ENCODE results near the gene UBIAD1.
"Not testable (repeated sequence)": the region's sequence is repeated elsewhere in the genome, so short reads cannot be mapped to it uniquely, and the experiment has no call there.

Gene UBIAD1, protein sequence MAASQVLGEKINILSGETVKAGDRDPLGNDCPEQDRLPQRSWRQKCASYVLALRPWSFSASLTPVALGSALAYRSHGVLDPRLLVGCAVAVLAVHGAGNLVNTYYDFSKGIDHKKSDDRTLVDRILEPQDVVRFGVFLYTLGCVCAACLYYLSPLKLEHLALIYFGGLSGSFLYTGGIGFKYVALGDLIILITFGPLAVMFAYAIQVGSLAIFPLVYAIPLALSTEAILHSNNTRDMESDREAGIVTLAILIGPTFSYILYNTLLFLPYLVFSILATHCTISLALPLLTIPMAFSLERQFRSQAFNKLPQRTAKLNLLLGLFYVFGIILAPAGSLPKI

DNA sequence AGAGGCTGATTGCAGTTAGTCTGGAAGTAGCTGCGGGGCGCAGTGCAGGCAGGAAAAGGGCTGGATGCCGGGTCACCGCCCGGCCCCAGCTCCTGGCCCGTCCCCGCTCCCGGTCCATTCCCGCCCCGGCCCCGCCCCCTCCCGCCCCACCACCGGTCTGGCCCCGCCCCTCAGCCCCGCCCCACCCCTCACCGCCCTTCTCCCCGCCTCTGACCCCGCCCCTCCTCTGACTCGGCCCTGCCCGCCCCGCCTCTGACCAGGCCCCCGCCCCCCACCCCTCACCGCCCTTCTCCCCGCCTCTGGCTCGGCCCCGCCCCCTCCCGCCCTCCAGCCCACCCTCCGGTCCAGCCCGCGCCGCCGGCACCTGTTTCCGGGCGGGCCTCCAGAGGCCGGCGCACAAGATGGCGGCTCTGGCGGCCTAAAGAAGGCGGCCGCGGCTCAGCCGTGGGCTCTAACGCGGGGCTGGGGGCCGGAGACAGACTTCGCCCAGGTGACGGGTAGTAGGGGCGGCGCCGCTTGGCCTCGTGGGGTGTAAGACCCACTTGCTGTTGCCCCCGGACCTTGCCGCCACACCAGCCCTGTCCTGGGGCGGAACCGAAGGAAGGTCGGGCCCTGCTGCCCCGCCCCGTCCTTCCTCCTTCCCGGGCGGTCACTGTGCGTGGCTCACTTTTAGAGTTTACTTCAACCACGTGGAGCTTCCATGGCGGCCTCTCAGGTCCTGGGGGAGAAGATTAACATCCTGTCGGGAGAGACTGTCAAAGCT, at the start of gene UBIAD1:
TSS of gene UBIAD1 (plus strand) at position 367 of the 763 bp plus-strand sequence. CDS start at position 701, 334 bp downstream.
- DNase-seq (ENCODE audit: low spot score), result peak; percentile 97

DNA sequence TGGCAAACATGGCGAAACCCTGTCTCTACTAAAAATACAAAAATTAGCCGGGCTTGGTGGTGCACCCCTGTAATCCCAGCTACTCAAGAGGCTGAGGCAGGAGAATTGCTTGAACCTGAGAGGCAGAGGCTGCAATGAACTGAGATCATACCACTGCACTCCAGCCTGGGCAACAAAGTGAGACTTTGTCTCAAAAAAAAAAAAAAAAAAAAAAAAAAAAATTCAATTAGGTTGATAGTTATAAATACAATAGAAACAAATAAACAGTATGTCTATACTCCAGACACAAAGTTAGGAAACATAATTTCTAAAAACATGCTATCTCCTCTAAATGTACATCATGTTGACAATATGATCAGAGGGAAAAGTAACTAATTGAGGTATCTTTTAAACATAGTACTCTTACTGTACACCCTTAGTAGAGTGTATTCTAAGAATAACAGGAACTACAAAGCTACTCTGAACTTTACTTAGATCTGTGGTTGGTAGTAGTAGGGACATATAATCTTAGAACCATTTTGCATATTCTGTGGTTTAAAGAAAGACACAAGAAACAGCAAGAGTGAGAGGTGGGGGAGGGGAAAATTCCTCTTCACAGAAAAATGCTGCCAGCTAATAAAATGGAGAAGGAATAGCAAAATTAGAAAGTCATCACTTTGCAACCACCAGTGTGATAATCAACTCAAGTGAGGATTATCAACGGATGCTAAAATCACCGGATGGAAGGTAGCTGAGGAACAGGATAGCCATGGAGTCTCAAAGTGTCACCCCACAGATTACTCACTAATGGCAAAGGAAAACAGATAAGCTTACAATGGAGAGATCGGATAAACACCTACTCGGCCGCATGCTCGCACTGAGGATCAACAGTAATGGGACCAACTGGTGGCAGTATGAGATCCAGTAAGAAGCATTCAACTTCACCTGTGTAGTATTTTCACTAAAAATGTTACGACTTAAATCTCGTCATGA, 45.6 kb upstream of the UBIAD1 start:
- no peak for DNase-seq (ENCODE audit: low spot score)

DNA sequence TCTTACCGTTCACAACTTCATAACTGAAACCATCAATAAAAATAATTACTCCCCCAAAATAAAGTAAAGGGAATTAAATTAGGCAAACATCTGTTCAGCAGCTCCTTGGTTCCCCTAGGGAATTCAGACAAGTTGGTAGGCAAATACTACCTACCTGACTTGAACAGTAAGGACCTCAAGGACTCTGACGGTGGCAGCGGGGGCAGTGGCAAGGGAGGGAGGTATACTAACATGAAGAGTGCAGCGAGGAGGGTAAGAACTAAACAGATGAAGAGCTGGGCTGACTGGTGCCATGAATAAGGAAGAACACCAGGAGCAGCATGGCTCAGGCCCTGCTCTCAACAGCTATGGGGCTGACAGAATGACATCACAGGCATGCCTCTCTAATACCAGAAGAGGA, 43.8 kb upstream of the UBIAD1 start:
- no peak for DNase-seq (ENCODE audit: low spot score)

DNA sequence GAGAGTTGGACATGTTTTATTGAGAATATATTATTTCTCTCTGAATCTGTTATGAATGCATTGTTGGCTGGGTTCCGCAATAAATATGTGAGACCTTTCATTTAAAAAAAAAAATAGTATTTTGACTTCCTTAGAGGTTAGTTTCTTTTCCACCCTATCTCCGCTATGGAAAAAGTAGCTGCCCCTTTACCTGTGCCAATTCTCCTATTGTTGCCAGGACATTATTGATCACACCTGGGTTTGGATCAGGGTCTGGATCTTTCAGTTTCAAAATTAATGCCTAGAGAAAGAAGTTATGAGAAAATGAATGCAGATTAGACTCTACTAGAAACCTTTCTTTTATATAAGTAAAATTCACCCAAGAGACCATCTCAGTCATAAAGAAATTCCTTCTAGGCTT, 39.8 kb upstream of the UBIAD1 start:
- no peak for DNase-seq (ENCODE audit: low spot score)

DNA sequence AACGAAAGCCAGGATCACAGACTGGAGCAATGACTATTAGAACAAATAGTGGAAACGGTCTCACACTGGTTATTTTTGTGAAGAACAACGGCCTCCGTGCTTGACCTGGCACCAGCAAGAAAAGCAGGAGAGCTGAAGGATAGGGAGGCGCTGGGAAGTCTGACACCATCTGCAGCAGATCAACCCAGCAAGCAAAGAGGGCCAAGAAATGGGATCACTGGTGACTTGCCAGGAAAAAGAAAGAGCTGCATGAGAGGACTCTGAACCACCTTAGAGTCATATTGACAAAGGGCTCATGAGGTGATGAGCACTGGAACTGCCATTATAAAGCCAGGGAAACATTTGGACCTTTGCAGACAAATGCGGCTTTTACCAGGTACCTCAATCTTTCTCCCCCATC, 35.6 kb upstream of the UBIAD1 start:
- no peak for DNase-seq (ENCODE audit: low spot score)

DNA sequence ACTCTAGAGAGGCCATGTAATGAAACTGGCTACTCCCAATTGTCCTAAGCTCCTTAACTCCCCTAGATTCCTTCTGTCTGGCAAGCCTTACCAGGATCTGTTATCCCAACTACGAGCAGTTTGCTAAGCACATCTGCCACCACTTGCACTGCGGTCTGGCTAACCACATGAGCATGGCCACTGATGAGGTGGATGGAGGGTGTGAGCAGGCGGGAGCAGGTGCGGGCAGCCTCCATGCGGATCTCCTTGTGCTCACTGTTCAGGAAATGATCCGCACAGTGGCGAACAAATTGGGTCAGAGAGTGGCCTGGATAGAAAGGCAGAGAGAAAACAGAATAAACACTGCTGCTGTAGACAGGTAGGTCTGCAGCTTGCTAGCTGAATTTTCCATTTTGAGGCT, 34.7 kb upstream of the UBIAD1 start:
- no peak for DNase-seq (ENCODE audit: low spot score)

DNA sequence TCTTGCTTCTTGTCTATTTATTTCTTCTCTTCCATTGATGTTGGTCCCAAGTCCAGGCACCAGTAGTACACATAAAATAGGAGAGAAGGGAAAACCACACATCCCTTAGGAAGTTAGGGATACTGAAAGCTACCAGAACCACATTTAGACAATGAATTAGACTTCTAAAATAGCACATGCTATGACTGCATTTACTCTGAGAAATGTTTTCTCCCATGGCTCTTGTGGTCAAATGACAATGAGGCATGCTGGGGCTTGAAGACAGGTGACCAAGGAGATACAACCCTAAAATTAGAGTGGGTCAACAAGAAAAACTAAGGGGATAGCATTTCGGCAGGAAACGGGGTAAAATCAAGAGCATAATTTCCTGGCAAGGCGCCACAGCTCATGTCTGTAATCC, 27.8 kb upstream of the UBIAD1 start:
- no peak for DNase-seq (ENCODE audit: low spot score)

DNA sequence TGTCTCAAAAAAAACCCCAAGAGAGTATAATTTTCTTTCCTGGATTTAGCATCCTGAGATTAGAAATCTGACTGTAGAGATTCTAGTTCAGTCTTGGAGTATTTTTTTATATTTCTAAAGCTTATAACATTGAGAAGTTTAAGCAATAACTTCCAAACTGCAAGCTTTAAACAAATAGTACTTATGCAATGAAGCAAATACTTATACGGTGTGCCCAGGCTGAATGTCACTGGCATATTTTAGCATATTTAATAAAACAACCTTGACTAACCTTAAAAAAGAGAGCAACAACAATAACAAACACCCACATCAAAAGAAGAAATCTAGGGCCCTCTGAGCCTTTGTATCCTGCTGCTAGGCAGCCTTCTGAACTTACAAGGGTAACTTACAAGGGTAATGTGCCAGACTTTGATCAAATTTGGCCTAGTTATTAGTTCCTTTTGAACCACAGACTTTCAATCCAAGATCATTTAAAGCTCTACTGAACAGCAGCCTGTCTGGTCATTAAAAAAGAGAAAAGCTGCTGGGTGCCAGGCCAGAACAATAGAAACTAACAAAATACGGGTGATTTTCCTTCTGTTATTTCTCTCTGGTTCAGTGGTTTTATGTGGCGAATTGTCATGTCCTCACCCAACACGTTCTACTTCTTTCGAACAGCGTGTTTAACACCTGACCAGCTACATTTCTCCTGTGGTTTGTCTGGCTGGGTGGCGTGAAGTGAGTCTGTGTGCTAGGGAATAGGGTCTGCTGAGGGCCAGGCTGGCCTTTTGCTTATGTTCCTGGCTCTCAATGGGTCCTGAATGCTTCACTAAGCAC, 26.9 kb upstream of the UBIAD1 start:
- DNase-seq (ENCODE audit: low spot score), result no peak

DNA sequence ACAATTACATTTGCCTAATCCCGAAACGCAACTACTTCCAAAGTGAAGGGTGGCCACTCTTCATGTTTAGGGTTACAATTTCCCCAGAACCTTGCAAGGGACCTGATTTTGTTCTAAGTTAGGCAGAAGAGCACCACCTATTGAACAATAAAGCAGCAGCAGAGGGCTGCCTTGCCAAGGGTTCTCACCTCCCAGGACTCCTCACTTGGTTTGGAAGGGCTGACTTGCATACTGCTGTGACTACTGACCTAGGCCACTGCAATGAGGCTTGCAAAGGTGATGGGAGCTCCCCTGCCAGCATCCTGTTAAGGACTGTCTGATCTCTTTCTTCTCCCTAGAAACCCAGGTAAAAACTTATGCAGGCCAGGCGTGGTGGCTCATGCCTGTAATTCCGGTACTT, 24.8 kb upstream of the UBIAD1 start:
- DNase-seq (ENCODE audit: low spot score), result no peak

DNA sequence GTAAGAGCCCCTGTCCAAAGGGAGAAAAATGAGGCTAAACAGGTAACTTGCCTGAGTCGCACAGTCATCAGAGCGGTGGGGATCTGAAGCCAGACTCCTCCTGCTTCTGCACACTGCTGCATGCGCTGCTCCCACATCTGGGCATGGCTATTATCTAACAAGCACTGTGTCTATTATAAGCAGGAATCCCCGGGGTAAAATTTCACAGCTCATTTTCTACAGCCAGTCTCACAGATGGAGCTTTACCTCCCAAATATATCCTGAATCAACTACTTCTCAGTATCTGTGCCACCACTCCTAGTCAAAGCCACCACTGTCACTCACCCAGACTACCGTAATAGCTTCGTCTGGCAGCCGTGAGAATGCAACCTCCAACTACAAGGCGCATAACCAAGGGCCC, 20.5 kb upstream of the UBIAD1 start:
- DNase-seq (ENCODE audit: low spot score), result no peak

DNA sequence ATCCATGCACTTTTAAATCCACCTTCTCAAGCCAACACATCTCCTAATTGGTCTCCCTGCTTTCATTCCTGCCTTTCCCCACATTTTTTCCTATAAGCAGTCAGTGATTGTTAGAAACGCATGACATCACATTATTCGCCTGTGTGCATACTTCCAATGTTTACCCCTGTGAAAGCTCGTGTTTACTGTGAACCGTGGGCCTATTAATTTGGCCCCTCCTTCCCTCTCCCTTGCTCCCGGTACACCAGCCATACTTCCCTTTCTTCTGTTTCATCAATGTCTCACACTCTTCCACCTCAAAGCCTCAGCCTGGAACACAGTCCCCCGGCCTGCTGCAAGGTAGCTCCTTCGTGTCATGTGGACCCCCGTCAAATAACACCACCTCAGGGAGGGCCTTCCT, 19.8 kb upstream of the UBIAD1 start:
- DNase-seq (ENCODE audit: low spot score), result no peak

DNA sequence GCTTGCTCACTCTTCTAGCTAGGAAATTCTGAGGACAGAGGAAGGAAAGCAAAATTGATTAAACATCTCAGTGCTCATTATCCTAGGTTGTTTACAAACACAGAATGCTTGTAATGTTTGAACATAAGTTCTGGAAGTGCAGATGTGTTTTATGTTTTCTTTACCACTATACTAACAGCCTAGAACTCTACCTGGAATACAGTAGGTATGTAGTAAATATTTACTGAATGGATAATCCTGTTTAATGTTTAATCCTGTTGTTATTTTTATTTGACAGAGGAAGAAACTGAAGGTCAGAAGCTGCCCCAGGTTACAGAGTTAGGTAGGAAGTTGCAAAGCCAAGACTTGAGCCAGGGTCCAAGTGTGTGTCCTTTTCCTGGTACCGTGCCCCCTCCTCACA, 16.7 kb upstream of the UBIAD1 start:
- DNase-seq (ENCODE audit: low spot score), result no peak

DNA sequence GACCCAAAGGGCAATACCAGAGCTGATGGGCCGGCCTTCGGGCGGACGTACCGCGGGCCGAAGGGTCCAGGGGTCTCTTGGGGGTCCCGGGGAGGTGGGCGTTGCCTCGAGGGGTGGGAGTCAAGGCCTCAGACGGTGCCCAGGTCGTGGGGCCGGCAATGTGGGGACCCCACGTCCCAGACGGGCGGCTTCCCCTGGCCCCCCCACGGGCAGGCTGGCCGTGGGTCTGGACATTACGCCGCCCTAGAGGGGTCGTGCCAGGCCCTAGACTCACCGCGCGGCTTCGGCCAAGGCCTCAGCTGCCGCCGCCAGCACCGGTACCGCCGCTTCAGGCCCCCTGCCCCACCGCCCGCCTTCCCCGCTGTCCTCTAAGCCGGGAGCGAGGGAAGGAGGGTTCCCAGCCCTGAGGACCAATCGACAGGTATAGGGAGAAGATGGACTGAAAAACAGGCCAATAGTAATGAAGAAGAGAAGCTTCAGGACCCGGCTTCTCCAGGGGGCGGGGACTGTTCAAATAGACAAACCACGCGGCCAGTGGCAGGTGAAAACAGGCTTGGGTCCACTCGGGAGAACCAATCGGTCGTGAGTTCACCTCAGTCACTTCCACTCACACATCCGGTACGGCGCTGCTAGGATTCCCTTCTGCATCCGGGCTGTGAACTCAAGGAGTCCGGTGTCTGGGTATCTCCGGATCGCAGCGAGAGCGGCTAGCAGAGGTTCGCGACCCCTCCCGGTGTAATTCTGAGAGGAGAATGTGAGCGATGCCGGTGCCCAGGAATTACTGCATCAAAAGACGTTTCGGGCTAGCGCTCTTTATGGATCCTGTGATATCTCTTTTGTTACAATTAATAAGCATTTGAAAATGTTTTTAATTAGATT, 10.6 kb upstream of the UBIAD1 start, which contains the start of gene MTOR:
TSS of gene MTOR (minus strand) at position 381 of the 879 bp plus-strand sequence. CDS start 3,142 bp downstream, outside the sequence.
- DNase-seq (ENCODE audit: low spot score), result peak; percentile 100

DNA sequence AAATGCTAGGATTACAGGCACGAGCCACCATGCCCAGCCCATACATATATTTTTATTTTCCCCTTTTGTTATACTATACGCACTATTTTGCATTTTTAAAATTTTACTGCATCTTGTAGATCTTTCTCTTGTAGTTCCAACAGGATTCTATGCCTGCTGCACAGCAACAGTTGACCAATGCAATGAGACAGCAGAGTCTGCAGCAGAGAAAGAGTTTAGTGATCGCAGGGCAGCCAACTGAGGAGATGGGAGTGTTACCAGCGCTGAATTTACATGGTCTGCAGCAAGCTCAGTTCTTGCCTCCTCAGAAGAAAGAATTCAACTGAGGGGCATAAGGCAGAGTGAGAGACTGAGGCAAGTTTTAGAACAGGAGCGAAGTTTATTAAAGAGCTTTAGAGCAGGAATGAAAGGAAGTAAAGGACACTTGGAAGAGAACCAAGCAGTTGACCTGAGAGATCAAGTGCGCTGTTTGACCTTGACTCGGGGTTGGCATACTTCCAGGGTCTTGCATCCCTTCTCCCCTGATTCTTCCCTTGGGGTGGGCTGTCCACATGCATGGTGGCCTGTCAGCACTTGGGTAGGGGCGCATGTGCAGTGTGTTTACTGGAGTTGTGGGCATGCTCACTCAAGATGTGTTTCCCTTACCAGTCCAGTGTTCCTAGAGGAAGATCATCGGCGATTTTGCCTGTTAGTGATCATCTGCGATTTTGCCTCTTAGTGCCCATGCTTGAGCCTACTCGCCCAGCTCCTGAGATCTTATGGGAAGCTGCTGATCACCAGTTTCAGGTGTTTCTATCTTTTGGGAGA, 6.5 kb upstream of the UBIAD1 start:
- no peak for DNase-seq (ENCODE audit: low spot score)

DNA sequence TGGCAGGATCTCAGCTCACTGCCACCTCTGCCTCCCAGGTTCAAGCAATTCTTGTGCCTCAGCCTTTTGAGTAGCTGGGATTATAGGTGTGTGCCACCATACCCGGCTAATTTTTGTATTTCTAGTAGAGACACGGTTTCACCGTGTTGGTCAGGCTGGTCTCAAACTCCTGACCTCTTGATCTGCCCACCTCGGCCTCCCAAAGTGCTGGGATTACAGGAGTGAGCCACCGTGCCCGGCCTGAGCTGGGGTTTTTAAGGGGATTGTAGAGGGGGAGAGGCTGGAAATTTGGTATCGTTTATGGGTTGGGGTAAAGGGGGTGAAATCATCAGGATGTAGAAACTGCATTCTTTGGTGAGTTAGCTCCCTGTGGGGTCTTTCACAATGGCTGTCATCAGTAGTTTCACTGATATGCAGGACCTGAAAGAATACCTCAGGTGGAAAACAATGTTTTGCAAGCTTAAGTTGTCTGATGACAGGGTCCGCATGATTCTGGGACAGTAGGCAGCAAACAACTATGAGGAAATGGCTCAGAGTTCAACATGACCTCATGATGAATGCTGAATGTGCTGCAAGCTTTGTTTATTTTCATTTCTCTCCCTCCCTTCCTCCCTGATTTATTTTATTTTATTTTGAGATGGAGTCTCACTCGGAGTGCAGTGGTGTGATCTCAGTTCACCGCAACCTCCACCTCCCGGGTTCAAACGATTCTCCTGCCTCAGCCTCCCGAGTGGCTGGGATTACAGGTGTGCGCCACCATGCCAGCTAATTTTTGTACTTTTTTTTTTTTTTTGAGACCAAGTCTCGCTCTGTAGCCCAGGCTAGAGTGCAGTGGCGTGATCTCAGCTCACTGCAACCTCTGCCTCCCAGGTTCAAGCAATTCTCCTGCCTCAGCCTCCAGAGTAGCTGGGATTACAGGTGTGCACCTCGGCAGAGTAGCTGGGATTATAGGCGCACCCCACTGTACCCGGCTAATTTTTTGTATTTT, 5.4 kb upstream of the UBIAD1 start:
- DNase-seq (ENCODE audit: low spot score), result not testable (repeated sequence)

DNA sequence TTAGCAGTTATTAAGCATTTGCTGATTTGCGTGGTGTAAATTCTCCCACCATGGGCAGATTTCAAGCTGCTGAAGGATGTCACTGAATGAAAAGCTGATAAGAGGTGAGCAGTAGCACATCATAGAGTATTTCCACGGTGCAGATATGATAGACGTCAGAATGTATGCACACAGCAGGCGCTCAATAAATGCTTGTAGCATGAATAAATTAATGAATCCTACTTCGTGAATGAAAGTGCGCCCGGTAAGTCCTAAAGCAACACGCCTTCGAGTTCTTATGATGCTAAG, 510 bp upstream of the UBIAD1 start:
- DNase-seq (ENCODE audit: low spot score), result no peak

DNA sequence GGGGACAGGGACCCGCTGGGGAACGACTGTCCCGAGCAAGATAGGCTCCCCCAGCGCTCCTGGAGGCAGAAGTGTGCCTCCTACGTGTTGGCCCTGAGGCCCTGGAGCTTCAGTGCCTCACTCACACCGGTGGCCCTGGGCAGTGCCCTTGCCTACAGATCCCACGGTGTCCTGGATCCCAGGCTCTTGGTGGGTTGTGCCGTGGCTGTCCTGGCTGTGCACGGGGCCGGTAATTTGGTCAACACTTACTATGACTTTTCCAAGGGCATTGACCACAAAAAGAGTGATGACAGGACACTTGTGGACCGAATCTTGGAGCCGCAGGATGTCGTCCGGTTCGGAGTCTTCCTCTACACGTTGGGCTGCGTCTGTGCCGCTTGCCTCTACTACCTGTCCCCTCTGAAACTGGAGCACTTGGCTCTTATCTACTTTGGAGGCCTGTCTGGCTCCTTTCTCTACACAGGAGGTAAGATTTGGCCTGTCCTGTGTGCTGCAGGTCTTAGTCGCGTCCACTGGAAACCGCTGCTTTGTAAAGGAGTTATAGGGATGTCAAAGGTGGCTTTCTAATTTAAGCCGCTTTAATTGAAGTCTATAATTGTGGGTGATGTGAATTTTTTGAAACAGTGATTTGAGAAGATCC, 717 bp downstream of the UBIAD1 start:
- DNase-seq (ENCODE audit: low spot score), result no peak

DNA sequence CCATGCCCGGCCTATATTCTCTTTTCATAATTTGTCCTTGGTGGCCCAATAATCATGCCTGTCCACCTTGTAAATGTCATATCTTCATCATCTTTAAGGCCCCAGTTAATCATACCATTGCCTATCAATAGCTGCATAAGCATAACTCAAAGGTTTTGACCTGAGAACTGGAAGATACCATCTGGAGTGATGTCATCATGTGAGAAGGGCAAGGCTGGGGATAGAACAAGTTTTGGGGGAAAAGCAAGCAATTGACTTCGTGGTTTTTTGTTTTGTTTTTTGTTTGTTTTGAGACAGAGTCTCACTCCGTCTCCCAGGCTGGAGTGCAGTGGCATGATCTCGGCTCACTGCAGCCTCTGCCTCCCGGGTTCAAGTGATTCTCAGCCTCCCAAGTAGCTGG, 6.2 kb downstream of the UBIAD1 start:
- DNase-seq (ENCODE audit: low spot score), result no peak
